GM21619 (cell line): Measurements from ENCODE around the gene AVPR1B.
"Not testable (repeated sequence)": the region's sequence is repeated elsewhere in the genome, so short reads cannot be mapped to it uniquely, and the experiment has no call there.

Experiments used
- ATAC-seq: cut with Tn5 transposase; IDR thresholded peaks from one replicate; pipeline ENCODE4 v1.9.1; 2021; ENCODE audit not compliant: unreplicated experiment

AVPR1B gene

GRCh38 chr1:206082831-206083695 is 34.1 kb downstream of the AVPR1B start:
- no peak for ATAC-seq

DNA sequence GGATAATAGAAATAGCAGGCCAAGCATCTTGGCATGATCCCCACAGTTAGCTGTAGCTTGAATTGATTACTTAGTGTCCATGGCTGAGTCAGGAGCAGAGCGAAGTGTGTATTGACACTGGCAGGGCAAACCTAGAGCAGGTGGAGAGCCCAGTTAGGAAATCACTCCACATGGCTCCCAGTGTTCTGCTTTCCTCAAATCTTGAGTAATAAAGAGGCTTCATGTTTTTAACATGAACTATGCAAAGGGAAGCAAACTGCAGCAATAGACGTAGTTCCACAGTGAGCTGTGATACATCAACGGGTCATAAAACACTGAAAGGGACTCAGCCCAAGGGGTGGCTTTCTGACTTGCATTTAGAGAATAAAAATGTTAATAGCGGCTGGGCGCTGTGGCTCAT is 35.3 kb downstream of the AVPR1B start:
- no peak for ATAC-seq

- ATAC-seq: no peak
These were observed 37.0 kb downstream of the AVPR1B start for GRCh38 chr1:206080026-206080820.

DNA sequence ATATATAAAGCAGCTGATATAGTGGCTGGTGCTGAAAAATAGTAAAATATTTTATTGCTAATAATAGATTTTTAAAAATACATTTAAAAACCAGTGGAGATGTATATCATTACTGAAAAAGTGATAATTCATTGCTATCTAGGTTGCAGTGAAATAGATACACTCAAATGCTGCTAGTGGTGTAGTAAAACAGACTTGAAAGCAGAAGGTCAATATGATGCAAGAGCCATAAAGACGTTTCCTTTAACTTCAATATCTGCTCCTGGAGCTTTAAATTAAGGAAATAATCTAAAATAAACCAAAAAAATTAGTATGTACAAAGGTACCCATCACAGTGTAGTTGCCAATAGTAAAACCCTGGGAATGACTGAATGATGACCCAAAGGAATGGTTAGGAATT is 38.1 kb downstream of the AVPR1B start:
- no peak for ATAC-seq

DNA sequence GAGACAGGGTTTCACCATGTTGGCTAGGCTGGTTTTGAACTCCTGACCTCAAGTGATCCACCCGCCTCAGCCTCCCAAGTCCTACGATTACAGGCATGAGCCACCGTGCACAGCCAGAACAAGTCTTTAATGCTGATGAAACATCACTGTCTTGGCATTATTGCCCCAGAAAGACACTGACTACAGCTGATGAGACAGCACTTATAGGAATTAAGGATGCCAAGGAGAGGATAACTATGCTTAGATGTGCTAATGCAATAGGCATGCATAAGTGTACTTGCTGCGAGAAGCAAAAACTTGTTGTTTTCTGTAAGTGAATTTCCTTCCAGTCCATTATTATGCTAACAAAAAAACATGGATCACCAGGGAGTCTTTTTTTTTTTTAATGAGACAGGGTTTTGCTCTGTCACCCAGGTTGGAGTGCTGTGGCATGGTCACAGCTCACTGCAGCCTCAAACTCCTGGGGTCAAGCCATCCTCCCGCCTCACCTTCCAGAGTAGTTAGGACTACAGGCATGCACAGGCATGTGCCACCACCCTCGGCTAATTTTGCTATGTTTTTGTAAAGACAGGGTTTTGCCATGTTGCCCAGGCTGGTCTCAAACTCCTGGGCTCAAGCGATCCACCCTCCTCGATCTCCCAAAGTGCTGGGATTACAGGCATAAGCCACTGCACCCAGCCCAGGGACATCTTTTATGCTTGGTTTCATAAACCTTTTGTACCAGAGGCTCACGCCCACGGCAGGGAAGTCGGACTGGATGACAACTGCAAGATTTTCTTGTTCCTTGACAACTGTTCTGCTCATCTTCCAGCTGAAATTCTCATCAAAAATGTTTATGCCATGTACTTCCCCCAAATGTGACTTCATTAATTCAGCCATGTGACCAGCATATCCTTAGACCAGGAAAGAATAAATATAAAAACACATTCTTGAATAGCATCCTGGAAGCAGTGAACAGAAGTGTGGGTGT is 41.1 kb downstream of the AVPR1B start:
- no peak for ATAC-seq

DNA sequence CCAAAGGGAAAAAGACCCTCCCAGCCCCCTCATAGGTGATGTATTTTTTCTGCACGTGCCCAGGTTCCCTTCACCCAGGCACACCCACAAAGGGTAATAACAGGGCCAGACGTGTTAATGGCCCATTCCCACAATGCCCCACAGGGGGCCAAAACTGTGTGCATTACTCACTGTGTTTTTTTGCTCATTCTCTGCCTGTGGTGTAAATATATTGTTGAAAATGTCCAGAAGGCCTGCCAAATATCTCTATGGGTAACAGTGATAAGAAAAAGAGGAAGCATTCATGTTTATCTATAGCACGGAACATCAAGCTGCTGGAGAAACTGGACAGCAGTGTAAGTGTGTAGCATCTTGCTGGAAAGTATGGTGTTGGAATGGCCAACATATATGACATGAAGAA is 42.3 kb downstream of the AVPR1B start:
- no peak for ATAC-seq

DNA sequence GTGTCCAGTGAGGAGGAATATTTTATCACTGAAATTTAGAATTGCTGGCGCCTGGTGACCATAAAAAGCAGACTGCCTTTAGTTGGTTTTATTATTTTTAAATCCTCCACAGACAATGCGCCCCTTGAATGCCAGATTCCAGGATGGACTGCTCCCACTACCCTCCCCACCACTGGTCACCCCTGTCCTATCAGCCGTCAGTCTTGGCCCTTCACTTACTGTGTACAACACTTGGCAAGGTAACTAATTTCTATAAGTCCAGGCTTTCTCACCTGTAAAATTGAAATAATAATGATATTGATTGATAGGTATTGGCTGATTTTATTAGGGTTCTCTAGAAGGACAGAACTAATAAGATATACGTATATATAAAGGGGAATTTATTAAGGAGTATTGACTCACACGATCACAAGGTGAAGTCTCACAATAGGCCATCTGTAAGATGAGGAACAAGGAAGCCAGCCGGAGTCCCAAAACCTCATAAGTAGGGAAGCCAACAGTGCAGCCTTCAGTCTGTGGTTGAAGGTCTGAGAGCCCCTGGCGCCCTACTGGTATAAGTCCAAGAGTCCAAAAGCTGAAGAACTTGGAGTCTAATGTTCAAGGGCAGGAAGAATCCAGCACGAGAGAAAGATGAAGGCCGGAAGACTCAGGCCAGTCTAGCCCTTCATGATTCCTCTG is 46.4 kb downstream of the AVPR1B start:
- ATAC-seq: no peak

- ATAC-seq: no peak
These were observed 48.9 kb downstream of the AVPR1B start for GRCh38 chr1:206068314-206068713.

- ATAC-seq: no peak
These were observed 49.5 kb downstream of the AVPR1B start for GRCh38 chr1:206067486-206068227.

DNA sequence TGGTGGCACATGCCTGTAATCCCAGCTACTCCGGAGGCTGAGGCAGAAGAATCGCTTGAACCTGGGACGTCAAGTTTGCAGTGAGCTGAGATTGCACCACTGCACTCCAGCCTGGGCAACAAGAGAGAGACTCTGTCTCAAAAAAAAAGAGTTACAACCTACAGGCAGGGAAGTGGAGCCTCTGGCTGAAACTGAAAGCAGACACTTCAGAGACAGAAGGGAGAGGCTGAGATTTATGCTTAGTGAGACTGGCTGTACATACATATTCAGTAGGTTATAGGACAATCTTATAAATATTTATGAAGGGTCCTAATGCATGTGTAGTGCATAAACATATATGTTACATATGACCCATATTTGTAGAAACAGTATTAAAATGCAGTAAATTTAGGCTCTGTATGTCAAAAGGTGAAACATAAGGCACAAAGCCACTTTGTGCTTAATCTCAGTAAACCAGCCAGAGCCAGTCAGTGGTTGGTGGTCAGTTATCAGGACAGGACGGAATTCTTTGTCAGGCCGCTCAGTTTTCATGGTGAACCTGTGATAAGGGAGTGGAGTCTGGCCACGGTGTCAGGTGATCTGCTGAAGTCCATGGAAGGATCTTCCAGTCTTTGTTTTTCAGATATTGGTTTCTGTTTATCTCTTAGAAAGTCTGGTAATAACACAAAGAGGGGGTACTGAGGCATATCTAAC is 50.6 kb downstream of the AVPR1B start:
- peak; percentile 92 for ATAC-seq

GRCh38 chr1:206065547-206066145 is 51.5 kb downstream of the AVPR1B start:
- ATAC-seq: no peak

- not testable (repeated sequence) for ATAC-seq
These were observed 52.7 kb downstream of the AVPR1B start for GRCh38 chr1:206064501-206064900.

DNA sequence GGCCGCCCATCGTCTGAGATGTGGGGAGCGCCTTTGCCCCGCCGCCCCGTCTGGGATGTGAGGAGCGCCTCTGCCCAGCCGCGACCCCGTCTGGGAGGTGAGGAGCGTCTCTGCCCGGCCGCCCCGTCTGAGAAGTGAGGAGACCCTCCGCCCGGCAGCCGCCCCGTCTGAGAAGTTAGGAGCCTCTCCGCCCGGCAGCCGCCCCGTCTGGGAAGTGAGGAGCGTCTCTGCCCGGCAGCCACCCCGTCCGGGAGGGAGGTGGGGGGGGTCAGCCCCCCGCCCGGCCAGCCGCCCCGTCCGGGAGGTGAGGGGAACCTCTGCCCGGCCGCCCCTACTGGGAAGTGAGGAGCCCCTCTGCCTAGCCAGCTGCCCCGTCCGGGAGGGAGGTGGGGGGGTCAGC is 53.2 kb downstream of the AVPR1B start:
- not testable (repeated sequence) for ATAC-seq

GRCh38 chr1:206062464-206062863 is 54.7 kb downstream of the AVPR1B start:
- no peak for ATAC-seq

- no peak for ATAC-seq
These were observed 56.3 kb downstream of the AVPR1B start for GRCh38 chr1:206060844-206061243.
